NCI-H446 (cell line): ENCODE data around the gene KLF5.

ENCODE experiments used
- DNase-seq, 2 experiments: peaks; one replicate each; lab custom pipeline; 2025; lab: John Stamatoyannopoulos, UW

KLF5 gene

GRCh38 chr13:73059460-73060250, 850 bp downstream of the KLF5 start:
- no peak for DNase-seq

- no peak for DNase-seq
These were observed 1.7 kb downstream of the KLF5 start for GRCh38 chr13:73060251-73061160.

DNA sequence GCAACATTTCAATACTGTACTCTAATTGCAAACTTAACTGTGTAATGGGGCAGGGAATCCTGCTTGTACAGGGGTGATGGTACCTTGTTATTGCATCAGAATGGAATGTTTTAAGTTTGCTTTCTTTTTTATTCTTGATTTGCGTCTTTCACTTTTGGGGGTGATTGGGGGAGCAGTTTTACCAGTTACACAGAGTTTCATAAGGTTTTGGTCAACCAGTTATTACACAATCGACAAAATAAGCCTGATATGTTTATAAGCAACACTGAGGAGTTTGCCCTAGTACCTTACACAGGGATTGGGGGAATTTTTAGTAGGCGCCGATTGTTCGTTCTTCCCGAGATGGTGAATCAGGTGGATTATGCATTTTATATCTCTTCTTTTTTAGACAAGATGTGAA, 2.7 kb downstream of the KLF5 start:
- DNase-seq: no peak

DNA sequence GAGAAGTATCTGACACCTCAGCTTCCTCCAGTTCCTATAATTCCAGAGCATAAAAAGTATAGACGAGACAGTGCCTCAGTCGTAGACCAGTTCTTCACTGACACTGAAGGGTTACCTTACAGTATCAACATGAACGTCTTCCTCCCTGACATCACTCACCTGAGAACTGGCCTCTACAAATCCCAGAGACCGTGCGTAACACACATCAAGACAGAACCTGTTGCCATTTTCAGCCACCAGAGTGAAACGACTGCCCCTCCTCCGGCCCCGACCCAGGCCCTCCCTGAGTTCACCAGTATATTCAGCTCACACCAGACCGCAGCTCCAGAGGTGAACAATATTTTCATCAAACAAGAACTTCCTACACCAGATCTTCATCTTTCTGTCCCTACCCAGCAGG, 3.1 kb downstream of the KLF5 start:
- no peak for DNase-seq

DNA sequence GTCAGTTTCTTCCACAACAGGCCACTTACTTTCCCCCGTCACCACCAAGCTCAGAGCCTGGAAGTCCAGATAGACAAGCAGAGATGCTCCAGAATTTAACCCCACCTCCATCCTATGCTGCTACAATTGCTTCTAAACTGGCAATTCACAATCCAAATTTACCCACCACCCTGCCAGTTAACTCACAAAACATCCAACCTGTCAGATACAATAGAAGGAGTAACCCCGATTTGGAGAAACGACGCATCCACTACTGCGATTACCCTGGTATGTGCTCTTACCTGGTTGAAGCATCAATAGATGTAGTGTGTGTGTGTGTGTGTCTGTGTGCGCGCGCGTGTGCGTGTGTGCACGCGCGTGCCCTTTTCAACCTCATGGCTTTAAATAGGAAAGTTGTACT, 3.7 kb downstream of the KLF5 start:
- DNase-seq: no peak

DNA sequence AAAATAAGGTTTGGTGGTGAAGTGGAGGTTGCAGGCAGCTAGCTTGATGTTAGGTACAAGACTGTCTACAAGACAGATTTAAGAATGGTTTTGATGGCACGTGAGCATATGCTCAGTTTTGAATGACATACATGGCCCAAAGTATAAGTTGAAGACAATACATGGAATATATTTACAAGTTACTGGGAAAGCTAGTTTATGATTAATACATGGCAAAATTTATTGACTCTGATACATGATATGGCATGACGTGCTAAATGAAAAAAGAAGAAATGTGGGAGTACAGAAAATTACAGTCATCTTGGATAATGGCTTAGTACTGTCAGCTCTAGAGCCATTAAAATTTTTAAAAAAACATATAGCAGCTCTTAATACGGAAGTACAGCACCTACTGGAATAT, 4.4 kb downstream of the KLF5 start:
- no peak for DNase-seq

- no peak for DNase-seq
These were observed 6.2 kb downstream of the KLF5 start for GRCh38 chr13:73065036-73065435.

- DNase-seq: no peak
These were observed 7.0 kb downstream of the KLF5 start for GRCh38 chr13:73065665-73066340.

GRCh38 chr13:73069206-73069805, 10.5 kb downstream of the KLF5 start:
- DNase-seq: no peak

- no peak for DNase-seq
These were observed 11.8 kb downstream of the KLF5 start for GRCh38 chr13:73070451-73071098.

GRCh38 chr13:73072239-73072900, 13.6 kb downstream of the KLF5 start:
- no peak for DNase-seq

GRCh38 chr13:73073050-73073449, 14.2 kb downstream of the KLF5 start:
- no peak for DNase-seq

- no peak for DNase-seq
These were observed 15.2 kb downstream of the KLF5 start for GRCh38 chr13:73074014-73074413.

- DNase-seq: no peak
These were observed 16.1 kb downstream of the KLF5 start for GRCh38 chr13:73074926-73075325.

DNA sequence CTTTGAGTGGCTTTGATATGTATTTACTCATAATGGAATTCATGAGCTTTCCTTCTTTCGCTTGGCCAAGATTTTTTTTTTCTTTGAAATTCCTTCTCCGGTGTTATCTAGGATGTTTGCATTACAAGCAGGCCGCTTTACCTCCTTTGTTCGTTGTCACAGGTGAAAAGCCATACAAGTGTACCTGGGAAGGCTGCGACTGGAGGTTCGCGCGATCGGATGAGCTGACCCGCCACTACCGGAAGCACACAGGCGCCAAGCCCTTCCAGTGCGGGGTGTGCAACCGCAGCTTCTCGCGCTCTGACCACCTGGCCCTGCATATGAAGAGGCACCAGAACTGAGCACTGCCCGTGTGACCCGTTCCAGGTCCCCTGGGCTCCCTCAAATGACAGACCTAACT, 16.7 kb downstream of the KLF5 start:
- no peak for DNase-seq

GRCh38 chr13:73075954-73076353, 17.1 kb downstream of the KLF5 start:
- no peak for DNase-seq

- DNase-seq: no peak
These were observed 19.1 kb downstream of the KLF5 start for GRCh38 chr13:73077865-73078264.

- DNase-seq: no peak
These were observed 20.6 kb downstream of the KLF5 start for GRCh38 chr13:73079359-73079758.

DNA sequence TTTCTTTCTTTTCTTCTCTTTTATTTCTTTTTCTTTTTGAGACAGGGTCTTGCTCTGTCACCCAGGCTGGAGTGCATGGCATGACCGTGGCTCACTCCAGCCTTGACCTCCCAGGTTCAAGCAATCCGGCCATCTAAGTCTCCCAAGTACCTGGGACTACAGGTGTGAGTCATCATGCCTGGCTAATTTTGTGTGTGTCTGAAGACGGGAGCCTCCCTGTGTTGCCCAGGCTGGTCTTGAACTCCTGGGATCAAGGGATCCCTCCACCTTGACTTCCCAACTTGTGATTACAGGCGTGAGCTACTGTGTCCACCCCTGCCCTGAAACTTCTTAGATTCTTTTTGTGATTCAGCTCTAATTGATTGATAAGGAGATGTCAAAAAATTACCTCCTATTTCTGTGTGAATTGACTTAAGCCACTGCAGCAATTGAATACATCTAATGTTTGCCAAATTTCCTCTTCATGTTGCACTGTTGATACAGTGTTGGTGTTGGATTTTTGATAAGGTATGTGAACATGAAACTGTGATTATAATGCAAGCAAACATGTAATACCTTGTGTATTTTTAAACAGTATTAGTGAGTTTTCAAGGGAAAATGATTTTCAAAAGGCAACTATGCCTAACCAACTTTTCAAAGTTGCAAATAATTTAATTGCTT, 22.6 kb downstream of the KLF5 start:
- no peak for DNase-seq

DNA sequence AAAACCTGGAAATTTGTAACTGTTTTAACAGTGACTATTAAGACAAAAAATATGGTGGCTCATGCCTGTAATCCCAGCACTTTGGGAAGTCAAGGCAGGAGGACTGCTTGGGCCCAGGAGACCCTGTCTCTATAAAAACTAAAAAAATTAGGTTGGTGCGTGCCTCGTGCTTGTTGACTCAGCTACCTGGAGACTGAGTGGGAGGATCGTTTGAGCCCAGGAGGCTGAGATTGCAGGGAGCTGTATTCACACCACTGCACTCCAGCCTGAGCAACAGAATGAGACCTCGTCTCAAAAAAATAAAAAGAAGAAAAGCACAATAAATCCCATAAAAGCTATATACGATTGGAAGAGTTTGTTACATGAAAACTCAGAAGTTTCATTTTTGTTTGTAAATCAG, 23.7 kb downstream of the KLF5 start:
- no peak for DNase-seq

- no peak for DNase-seq
These were observed 24.1 kb downstream of the KLF5 start for GRCh38 chr13:73082895-73083294.
